Activated naive CD4-positive, alpha-beta T cell treated with anti-CD3 and anti-CD28 coated beads, Interleukin-2, amount 50 U/mL, for 72 hours (primary cell): Measurements from ENCODE around the gene CH25H. TPM values are rescaled to one million over a fixed set of nuclear protein-coding genes. Genes with fewer than 3 reads are reported as not detected.
A peak's percentile ranks its signal among the peaks of the same experiment; 100 is the strongest.

ENCODE experiments used
- ATAC-seq, 2 donors: fragments of 150-1000 bp; cut with Tn5 transposase; 2 replicates each; pipeline ENCODE4 v1.10.0; 2021; ENCODE audit warnings: mild to moderate bottlenecking in 2 of 2, moderate library complexity in 2 of 2
- DNase-seq, 2 donors: peaks; one replicate each; pipeline ENCODE4 v3.0.0; 2021 to 2022; ENCODE audit warnings: low spot score in 2 of 2
- H3K27ac Mint-ChIP-seq, 2 donors: one replicate each; pipeline ENCODE4 v1.8.0; 2022; ENCODE audit warnings: mild to moderate bottlenecking in 2 of 2, mixed read lengths in 2 of 2
- H3K36me3 Mint-ChIP-seq, 2 donors: one replicate each; pipeline ENCODE4 v1.8.0; 2022; ENCODE audit warnings: mixed read lengths in 2 of 2
- H3K9me3 Mint-ChIP-seq, 2 donors: one replicate each; pipeline ENCODE4 v1.8.0; 2022; ENCODE audit warnings: mixed read lengths in 2 of 2
- total RNA-seq, 2 donors: library from RNA; stranded (reverse); gene quantifications; one replicate each; pipeline ENCODE4 v1.2.3, GENCODE V29; 2022

Gene CH25H
- total RNA-seq, 2 donors from 2014 or later = 0.14 TPM; not detected in 1

- ATAC-seq (peak in 1 of 2 donors; percentile 43), DNase-seq (no peak)
- Mint-ChIP-seq H3K27ac (no peak overlapping the region), H3K36me3 (peaks cover 0 to 4% of the 10 kb centered on the region in 2 donors), H3K9me3 (no peaks in the 10 kb centered on the region)
Measured at GRCh38 chr10:89238956-89239644, 32.0 kb upstream of the CH25H start.

GRCh38 chr10:89237849-89238248 lies 30.7 kb upstream of the CH25H start:
- ATAC-seq (no peak), DNase-seq (no peak)
- Mint-ChIP-seq H3K36me3 (peaks cover 0 to 4% of the 10 kb centered on the region in 2 donors), H3K9me3 (no peaks in the 10 kb centered on the region), H3K27ac (no peak overlapping the region)

GRCh38 chr10:89236226-89236797 lies 29.2 kb upstream of the CH25H start:
- Mint-ChIP-seq H3K27ac (no peak overlapping the region), H3K36me3 (peaks cover 0 to 4% of the 10 kb centered on the region in 2 donors), H3K9me3 (no peaks in the 10 kb centered on the region)
- ATAC-seq (no peak), DNase-seq (no peak)

GRCh38 chr10:89235073-89235798 lies 28.1 kb upstream of the CH25H start:
- Mint-ChIP-seq H3K9me3 (no peaks in the 10 kb centered on the region), H3K36me3 (peaks cover 0 to 4% of the 10 kb centered on the region in 2 donors), H3K27ac (no peak overlapping the region)
- no peak for DNase-seq
- peak in 1 of 2 donors; percentile 9 for ATAC-seq

- DNase-seq (no peak), ATAC-seq (no peak)
- Mint-ChIP-seq H3K36me3 (peaks cover 0 to 4% of the 10 kb centered on the region in 2 donors), H3K9me3 (no peaks in the 10 kb centered on the region), H3K27ac (peak overlapping the region in 1 of 2 donors; percentile 17)
Measured at GRCh38 chr10:89233033-89233432, 25.9 kb upstream of the CH25H start.

- Mint-ChIP-seq H3K36me3 (no peaks in the 10 kb centered on the region), H3K9me3 (no peaks in the 10 kb centered on the region), H3K27ac (no peak overlapping the region)
- ATAC-seq (peak; percentile 18 to 20), DNase-seq (no peak)
Measured at GRCh38 chr10:89228962-89229361, 21.8 kb upstream of the CH25H start.

GRCh38 chr10:89228146-89228545 lies 21.0 kb upstream of the CH25H start:
- DNase-seq (no peak), ATAC-seq (no peak)
- Mint-ChIP-seq H3K36me3 (no peaks in the 10 kb centered on the region), H3K9me3 (no peaks in the 10 kb centered on the region), H3K27ac (no peak overlapping the region)

- H3K36me3 Mint-ChIP-seq = no peaks in the 10 kb centered on the region
- DNase-seq (no peak), ATAC-seq (no peak)
- H3K9me3 Mint-ChIP-seq = no peaks in the 10 kb centered on the region
- no peak overlapping the region for H3K27ac Mint-ChIP-seq
Measured at GRCh38 chr10:89226891-89227290, 19.8 kb upstream of the CH25H start.

GRCh38 chr10:89224739-89225443 lies 17.8 kb upstream of the CH25H start:
- DNase-seq (no peak), ATAC-seq (no peak)
- Mint-ChIP-seq H3K9me3 (no peaks in the 10 kb centered on the region), H3K36me3 (no peaks in the 10 kb centered on the region), H3K27ac (peak overlapping the region in 1 of 2 donors; percentile 60)

- no peak for ATAC-seq
- no peak for DNase-seq
- H3K9me3 Mint-ChIP-seq = no peaks in the 10 kb centered on the region
- H3K27ac Mint-ChIP-seq = peak overlapping the region in 1 of 2 donors; percentile 23
- no peaks in the 10 kb centered on the region for H3K36me3 Mint-ChIP-seq
Measured at GRCh38 chr10:89221919-89222318, 14.8 kb upstream of the CH25H start.

GRCh38 chr10:89219513-89220218 lies 12.5 kb upstream of the CH25H start:
- Mint-ChIP-seq H3K36me3 (no peaks in the 10 kb centered on the region), H3K9me3 (no peaks in the 10 kb centered on the region), H3K27ac (peak overlapping the region in 1 of 2 donors; percentile 22)
- no peak for ATAC-seq
- DNase-seq = no peak

GRCh38 chr10:89217057-89217990 lies 10.2 kb upstream of the CH25H start:
- Mint-ChIP-seq H3K9me3 (no peaks in the 10 kb centered on the region), H3K27ac (no peak overlapping the region), H3K36me3 (no peaks in the 10 kb centered on the region)
- ATAC-seq (peak in 1 of 2 donors; percentile 56), DNase-seq (peak in 1 of 2 donors; percentile 64)

- Mint-ChIP-seq H3K27ac (no peak overlapping the region), H3K9me3 (no peaks in the 10 kb centered on the region), H3K36me3 (no peaks in the 10 kb centered on the region)
- ATAC-seq = no peak
- DNase-seq = no peak
Measured at GRCh38 chr10:89216056-89216455, 8.9 kb upstream of the CH25H start.

GRCh38 chr10:89215511-89215910 lies 8.4 kb upstream of the CH25H start:
- Mint-ChIP-seq H3K9me3 (no peaks in the 10 kb centered on the region), H3K36me3 (no peaks in the 10 kb centered on the region), H3K27ac (no peak overlapping the region)
- no peak for DNase-seq
- ATAC-seq = no peak

- no peaks in the 10 kb centered on the region for H3K9me3 Mint-ChIP-seq
- no peaks in the 10 kb centered on the region for H3K36me3 Mint-ChIP-seq
- DNase-seq (no peak), ATAC-seq (no peak)
- no peak overlapping the region for H3K27ac Mint-ChIP-seq
Measured at GRCh38 chr10:89214566-89215165, 7.5 kb upstream of the CH25H start.
